ENCODE results near the gene XPO6. TPM values are rescaled to one million over a fixed set of nuclear protein-coding genes. Genes with fewer than 3 reads are reported as not detected.

The XPO6 gene
- total and polyA plus RNA-seq, 2 of the 13 experiments (the other 11 are each of a cell fraction or from before 2014, with no cell fraction given): 109 to 129 TPM

GRCh38 chr16:28210979-28211588 lies 681 bp downstream of the XPO6 start (continued):
- TF ChIP-seq E2F5 (CRISPR knock-in tag; conservative IDR thresholded peaks at IDR 0.05) (no peak), HOXA7 (CRISPR knock-in tag; IDR thresholded peaks at IDR 0.05) (no peak), KLF13 (CRISPR knock-in tag; IDR thresholded peaks at IDR 0.05) (no peak), ZNF790 (CRISPR knock-in tag; IDR thresholded peaks at IDR 0.05; ENCODE audit: borderline replicate concordance) (peak; percentile 84; the same call in 1 of the 2 replicates), PAF1 (CRISPR knock-in tag; IDR thresholded peaks at IDR 0.05) (no peak), FOXK1 (CRISPR knock-in tag; IDR thresholded peaks at IDR 0.05; ENCODE audit: borderline replicate concordance, low read depth) (peak; percentile 60; the same call in 1 of the 2 replicates), ZNF513 (CRISPR knock-in tag; conservative IDR thresholded peaks at IDR 0.05) (no peak), MYC (CRISPR knock-in tag; IDR thresholded peaks at IDR 0.05; ENCODE audit: borderline replicate concordance) (peak; percentile 94), TMF1 (CRISPR knock-in tag; IDR thresholded peaks at IDR 0.05; ENCODE audit: low read depth) (no peak), RCOR2 (CRISPR knock-in tag; IDR thresholded peaks at IDR 0.05) (peak; percentile 45; the same call in 1 of the 2 replicates), ARNT2 (CRISPR knock-in tag; IDR thresholded peaks at IDR 0.05; ENCODE audit: low read depth) (no peak), ZNF224 (CRISPR knock-in tag; IDR thresholded peaks at IDR 0.05) (no peak), ETV6 (CRISPR knock-in tag; conservative IDR thresholded peaks at IDR 0.05) (0 out of 2 replicates have a peak, but pooled peaks have one; percentile 58), ZNF121 (CRISPR knock-in tag; IDR thresholded peaks at IDR 0.05) (no peak), ZNF558 (CRISPR knock-in tag; IDR thresholded peaks at IDR 0.05; ENCODE audit: borderline replicate concordance) (no peak; the same call in 1 of the 2 replicates), ARNT (IDR thresholded peaks at IDR 0.05) (no peak), KLF9 (CRISPR knock-in tag; IDR thresholded peaks at IDR 0.05; ENCODE audit: low read depth) (no peak), ZNF770 (CRISPR knock-in tag; IDR thresholded peaks at IDR 0.05) (no peak), LCORL (IDR thresholded peaks at IDR 0.05) (no peak), LCORL (CRISPR knock-in tag; IDR thresholded peaks at IDR 0.05) (no peak; the same call in 1 of the 2 replicates), THAP11 (CRISPR knock-in tag; IDR thresholded peaks at IDR 0.05) (peak; percentile 62; the same call in 1 of the 2 replicates), ATAD3A (CRISPR knock-in tag; IDR thresholded peaks at IDR 0.05) (0 out of 2 replicates have a peak, but pooled peaks have one; percentile 25), HOXD1 (CRISPR knock-in tag; IDR thresholded peaks at IDR 0.05) (no peak), ZNF691 (CRISPR knock-in tag; IDR thresholded peaks at IDR 0.05; ENCODE audit: borderline replicate concordance, low read depth) (peak; percentile 39; the same call in 1 of the 2 replicates), ZNF639 (CRISPR knock-in tag; conservative IDR thresholded peaks at IDR 0.05) (no peak), TAF1 (CRISPR knock-in tag; IDR thresholded peaks at IDR 0.05) (peak; percentile 35; the same call in 1 of the 2 replicates)
